HG02759 (cell line): ENCODE measurements around the gene VRK2.
A peak's percentile ranks its signal among the peaks of the same experiment; 100 is the strongest.

Experiments used
- ATAC-seq: cut with Tn5 transposase; IDR thresholded peaks from one replicate; pipeline ENCODE4 v1.9.1; 2021; ENCODE audit warnings: mild to moderate bottlenecking, moderate library complexity; ENCODE audit not compliant: unreplicated experiment

Gene VRK2

DNA sequence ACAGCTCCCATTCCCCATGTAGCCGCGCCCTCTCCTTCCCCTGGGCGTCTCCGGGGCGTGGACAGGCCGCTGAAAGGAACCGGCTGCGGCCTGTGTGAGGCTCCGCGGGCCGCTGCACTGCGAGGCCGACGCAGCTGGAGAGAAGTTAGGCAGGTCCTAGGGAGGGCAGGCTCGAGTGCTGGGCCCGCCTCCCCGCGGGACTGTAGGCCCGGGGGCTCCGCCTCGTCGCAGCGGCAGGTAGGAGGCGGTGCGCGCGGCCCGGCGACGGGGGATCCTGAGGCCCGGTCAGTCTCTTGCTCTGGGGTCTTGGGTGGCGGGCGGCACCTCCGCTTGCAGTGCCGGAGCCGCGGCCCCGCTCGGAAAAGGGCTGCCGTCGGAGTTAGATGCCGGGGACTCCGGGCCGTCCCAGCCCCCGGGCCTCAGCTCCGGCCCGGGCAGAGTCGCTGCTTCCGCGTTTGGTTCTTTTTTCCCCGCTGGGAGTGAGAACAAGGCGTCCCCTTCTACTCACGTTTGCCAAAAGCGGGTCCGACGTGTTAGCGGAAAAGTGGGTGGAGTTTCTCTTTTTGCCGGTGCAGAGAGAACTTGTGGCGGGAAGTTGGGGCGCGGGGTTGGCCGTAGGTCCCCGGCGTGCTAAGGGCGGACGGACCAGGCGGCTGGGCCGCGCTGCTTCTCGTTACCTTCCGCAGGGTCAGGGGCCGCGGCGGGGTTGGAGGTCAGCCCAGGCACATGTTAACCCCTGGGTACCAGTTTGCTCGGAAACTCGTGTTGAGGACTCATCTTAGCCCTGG lies at the start of gene VRK2:
VRK2 (plus strand) TSS at position 222 of the 788 bp plus-strand sequence. CDS start 2,026 bp downstream, outside the sequence.
- ATAC-seq, result peak; percentile 89

DNA sequence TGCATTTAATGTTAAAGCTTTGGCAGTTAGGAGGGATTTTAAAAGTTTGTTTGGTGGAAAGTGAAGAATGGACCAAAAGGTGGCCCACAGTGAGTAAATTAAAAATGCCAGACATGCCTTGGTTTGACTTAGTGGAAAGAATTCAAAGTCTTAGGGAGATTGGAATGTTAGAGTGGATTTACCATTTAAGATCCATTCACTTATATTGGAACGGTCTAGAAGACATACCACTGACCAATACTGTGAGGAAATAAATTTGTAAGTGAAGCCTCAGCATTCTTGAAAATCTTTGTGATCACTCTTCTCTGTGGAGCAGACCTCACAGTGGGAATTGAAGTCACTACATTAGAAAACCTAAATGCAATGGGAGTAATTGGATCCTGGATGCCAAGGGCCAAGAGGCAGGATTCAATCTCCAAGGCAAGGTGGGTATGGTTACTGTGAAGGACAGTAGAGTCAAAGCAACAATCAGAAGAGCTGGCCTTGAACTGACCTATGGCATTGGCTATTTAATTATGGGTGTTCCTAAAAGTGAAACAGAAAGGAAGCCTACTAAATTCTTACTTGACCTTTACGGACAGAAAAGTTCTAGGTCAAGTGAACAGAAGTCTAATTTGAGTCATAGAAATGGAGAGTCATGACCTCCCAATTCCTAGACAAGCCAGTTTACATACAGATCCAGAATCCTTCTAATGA lies 40.2 kb upstream of the VRK2 start:
- peak; percentile 82 for ATAC-seq

DNA sequence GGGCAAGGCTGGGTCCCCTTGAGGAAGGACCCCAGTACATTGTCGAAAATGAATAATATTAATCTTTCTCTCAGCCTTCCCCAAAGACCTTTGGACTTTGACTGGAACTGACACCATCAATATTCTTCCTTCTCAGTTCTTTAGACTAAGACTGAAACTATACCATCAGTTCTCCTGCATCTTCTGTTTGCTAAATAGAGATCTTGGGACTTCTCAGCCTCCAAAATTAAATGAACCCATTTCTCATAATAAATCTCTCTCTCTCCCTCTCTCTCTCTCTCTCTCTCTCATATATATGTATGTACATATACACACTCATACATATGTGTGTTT lies 39.7 kb upstream of the VRK2 start:
- ATAC-seq, result peak; percentile 72

DNA sequence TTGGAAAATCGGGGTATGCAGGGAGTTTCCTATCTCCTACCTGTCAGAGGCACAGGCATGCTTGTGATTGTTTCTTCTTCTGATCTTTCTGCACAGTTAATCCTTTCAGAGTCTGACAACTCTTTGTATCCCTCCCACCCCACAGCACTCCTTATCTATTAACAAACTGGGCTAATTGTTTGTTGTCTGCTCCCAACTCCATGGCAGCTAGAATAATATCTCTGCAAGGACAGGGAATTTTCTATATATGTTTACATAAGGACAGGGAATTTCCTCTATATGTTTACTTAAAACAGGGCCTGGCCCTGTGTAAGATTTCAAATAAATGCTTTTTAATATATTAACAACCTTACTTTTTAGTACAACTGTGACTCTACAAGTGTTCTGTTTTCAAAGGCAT lies 36.0 kb upstream of the VRK2 start:
- no peak for ATAC-seq

DNA sequence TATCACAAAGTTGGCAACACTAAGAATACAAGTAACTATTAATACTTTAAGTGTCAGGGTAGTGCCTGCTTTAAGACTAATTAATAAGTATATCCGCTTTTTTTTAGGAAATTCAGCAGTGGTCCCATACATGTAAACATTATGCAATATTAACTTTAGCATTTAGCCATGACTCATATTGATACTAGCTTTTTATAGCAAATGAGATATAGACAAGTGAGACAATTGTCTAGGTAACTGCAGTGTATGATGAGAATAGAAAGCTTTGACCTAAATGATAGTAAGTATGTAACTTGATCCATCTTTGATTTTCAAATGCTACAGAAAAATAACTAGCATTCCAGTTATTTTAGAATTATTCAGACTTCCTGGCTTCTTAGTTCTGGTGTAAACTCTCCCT lies 27.4 kb upstream of the VRK2 start:
- peak; percentile 68 for ATAC-seq

DNA sequence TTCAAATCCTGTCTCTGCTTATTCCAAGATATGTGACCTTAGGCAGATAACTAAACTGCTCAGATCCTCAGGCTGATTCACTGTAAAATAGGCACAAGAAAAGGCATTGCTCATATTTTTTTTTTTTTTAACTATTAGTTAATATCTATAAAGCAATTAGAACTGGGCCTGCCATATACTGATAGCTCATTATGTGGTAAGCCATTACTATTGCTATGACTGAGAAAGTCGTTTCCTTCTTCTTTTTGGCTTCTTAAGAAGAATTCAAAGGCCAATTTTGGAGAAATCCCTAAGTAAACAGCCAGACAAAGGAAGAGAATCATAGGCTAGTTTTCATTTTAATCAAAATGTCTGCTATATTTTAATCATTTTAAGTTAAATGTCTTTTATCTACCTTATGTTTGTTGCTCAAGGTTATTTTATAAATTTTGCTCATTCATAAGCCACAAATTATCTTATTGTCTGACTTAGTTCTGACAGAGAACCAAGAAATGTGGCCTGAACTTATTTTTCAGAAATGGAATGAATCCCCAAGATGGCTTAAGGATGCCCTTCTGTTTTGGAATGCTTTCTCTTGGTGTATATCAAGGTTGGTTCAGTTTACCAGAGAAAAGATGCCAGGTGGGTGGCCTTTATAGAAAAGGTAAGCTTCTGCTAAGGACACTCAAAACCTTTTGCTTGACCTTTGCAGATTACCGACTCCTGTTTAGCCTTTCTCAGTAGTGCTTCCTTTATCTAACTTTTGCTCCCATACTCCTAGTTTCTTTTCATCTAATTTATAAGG lies 21.3 kb upstream of the VRK2 start:
- no peak for ATAC-seq

DNA sequence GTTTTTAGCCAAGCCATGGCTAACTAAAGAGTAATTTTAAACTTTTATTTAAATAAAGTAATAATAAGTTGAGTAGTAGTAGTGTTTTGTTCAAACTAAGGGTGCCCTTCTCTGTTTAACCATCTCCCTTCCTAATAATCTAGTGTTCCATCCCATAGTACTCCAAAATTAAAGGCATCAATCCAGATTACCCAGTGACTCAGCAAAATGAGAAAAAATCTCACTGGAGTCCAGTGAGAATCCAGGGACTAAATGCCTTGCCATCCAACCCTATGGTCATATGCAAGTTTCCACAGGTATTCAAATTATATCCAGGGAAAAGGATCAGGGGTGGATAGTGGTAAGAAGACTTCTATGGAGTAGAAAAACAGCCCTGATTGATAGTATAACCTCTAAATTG lies 19.6 kb upstream of the VRK2 start:
- no peak for ATAC-seq

DNA sequence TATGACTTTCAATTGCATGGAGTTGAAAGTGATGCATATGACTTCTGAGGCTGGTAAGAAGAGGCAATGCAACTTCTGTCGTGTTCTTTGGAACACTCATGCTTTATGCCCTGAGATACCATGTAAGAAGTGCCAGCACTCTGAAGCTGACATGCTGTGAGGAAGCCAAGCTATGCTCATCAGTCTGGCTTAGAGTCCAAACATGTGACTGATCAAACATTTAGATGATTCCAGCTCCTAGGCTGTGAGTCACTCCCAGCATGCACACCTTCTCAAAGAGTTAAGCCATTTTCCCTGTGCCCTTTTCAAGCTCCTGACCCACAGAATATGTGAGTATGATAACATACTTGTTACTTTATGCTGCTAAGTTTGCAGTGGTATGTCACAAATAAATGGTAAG lies 15.8 kb upstream of the VRK2 start:
- no peak for ATAC-seq

DNA sequence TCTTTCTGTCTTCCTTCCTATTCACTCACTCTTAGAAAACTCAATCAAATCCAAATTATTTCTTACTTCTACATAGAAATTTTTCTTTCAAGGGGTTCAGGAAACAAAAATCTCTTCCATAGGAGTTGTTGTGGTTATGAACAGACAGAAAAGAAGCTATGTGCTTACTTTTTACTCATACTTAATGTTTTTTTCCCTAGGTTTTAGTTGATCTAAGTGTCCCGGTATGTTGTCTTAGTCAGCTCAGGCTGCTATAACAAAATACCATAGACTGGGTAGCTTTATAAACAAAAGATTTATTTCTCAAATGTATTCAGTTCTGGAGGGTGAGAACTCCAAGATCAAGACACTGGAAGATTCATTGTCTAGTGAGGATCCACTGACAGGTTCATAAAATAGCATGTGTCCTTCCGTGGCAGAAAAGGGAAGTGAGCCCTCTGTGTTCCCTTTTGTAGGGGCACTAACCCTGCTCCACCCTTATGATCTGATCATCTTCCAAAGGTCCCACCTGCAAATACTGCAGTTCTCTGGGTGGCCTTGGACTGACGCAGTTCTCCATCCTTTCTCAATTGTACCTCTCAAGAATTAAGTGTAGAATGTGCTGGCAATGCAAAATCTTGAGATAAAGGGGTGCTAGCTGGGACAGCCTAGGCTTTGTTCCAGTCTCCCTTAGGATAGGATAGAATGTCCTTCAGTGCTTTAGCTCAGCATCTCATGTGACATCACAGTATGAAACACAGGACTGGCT lies 14.4 kb upstream of the VRK2 start:
- ATAC-seq, result peak; percentile 65

DNA sequence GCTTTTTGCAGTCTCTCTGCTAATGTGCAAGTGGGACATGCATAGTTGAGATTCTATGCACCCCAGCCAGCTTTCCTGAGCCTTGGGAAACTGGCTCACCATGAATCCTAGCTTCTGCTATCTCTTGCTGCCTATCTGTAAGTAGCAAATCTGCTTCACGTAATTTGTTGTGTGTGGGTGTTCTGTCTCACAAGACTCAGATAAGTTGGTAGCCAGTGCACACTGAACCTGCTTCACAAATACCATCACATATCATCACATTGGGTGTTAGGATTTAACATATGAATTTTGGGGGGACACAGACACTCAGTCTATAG lies 13.9 kb upstream of the VRK2 start:
- ATAC-seq, result no peak

DNA sequence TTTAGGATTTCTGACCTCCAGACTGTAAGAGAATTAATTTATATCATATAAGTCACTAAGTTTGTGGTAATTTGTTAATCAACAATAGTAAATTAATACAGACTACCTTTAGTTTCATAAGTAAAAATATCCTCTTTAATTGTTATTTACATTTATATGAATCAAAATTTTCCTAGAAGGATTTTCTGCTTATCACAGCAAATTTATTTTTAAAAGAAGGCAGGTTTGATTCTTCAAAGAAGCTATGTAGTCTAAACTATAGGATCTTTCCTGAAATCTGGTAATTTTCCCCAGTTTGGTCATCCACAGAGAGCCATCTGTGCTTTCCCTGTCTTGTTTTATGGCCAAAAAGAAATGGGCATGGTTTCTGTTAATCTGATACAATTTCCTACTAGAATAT lies 13.1 kb upstream of the VRK2 start:
- no peak for ATAC-seq

DNA sequence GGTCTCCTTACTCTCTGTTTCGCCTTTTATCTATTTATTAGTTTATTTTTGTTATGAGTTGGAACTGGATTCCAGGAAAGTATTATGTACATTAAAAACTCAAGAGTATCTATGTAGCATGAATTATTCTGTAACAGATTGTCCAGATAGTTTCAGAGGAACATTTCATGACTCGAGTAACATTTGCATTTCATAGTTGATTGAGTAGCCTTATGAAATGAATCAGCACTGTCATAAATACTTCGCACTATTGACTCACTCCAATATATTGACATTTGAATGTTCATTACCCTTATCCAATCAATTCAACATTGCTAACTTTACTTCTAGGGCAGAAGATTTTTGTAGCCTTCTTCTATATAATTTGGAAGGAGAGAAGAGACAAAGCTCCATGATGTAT lies 11.3 kb upstream of the VRK2 start:
- peak; percentile 69 for ATAC-seq

DNA sequence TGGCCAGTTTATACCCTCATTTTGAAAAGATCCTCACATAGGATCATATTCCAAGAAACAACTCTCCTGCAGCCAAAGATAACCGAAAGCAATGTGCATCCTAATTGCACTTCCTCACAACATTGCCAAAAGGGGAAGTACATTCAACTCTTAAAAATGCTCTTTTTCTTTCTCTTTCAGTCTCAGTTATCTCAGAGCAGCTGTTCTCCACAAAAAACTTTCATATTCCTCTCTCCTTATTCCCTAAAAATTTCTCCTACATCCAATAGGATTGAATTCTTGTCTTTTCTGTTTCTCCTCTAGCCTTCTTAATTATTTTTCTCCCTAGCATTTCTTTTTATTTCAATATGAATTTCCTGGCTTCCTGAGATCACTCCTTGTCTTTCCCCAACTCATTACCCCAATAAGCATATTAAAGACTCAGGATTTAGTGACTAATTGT lies 7.4 kb upstream of the VRK2 start:
- ATAC-seq, result peak; percentile 66

DNA sequence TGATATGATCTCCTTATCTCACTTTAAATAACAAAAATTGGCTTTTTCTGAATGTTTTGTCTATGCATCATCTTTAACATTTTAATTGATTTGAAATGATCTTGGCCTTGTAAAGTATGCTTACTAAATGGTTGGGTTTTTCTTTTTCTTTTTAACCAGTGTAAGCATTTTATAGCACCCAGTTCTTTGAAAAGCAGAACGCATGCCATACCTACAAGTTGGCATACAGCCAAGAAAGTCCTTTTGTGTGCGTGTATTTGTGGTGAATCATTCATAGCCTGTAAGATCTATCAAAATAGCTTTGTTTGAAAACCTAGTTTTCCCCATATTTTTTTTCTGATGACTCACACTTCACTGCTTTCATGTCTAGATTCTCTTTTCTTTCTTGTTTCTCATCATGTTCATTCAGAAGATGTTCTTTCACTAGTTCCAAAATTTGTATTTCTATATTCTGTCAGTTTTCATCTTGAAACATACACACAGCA lies 4.1 kb upstream of the VRK2 start:
- ATAC-seq, result no peak

DNA sequence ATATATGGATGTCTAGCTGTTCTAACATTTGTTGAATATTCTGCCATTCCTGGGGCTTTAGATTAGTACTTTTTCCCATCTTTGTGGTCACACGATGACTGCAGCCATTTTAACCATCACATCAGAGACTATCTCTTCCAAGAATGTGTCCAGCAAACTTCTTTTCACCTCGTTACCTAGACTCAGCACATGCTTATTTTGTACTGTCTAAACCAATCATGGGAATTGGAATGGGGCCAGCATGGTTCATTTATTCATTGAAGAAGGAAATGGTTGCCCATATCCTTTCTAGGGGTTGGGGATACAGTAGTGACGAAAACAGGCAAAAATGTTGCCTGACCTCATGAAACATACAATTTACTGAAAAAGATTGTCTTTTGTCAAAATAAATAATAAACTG lies 2.5 kb upstream of the VRK2 start:
- no peak for ATAC-seq

DNA sequence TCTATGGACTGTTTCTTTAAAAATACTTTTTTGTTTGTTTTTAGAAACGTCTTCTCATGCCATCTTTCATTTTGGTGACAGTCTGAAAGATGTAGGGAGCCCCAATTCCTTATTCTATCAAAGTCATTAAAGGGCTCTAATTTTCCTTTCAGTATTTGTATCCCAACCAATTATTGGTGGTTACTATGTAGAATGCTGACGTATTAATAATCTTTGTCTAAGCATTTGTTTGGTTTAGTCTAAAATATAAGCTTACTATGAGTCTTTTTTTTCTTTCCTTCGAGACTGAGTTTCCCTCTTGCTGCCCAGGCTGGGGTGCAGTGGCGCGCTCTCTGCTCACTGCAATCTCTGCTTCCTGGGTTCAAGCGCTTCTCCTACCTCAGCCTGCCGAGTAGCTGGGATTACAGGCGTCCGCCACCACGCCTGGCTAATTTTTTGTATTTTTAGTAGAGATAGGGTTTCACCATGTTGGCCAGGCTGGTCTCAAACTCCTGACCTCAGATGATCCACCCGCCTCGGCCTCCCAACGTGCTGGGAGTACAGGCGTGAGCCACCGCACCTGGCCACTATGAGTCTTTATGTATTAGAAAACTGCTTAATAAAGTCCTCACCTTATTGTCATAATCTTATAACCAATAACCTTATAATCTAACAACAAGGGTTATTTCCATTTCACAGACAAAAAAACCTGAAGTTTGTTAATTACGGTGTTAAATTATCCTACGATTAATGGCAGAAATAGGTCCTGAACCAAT lies 849 bp upstream of the VRK2 start:
- ATAC-seq, result no peak

DNA sequence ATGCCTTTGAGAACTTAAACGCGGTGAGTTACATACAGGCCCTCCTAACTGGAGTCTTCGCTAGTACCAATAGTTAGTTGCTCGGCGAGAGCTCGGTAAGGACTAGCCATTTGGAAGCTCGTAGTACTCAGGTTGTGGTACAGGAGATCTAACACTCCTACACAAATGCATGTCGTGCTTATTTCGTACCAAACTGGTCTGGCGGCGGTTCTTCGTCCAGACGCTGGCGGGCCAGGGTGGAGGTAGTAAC lies 346 bp upstream of the VRK2 start:
- ATAC-seq, result no peak

DNA sequence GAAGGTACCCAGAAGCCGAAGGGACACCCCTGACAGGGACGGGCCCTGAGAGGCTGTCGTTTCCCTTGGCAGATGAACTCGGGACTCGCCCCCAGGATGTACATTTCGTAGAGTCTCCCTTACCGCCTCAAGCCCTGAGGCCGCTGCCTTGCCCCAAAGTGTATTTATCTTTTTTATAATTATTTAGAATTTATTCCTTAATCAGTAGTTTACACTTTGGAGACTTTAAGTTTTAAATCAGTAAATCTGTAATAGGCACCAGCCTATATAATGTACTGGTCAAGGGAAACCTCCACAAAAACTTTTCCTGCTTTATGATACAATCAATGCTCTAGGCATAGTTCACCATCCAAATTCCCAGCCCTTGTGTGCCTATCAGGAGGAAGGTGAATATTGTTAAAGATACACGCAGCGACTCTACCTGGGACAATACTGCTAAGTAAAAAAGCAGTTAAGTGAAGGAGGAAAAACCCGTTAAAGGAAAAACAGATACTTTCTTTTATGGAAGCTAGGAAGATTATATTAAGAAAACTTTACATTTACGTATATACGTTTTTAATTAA lies 848 bp downstream of the VRK2 start:
- ATAC-seq, result peak; percentile 38

DNA sequence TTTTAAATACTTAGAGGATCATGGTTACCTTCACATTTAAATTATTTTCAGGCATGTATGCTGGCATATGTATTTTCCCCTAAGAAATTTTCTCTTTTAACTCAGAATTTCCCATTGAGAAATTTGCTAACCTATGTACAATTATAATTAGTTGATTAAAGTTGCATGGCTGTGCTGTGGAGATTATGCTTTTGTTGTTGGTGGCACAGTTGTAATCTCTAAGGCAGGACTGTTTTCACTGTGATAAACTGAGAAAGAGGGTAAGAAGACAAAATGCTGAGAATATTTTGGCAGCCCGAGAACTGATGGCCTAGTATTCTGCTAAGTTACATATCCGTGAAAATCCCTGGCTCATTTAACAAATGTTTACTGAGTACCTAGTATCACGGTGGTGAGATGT lies 1.4 kb downstream of the VRK2 start:
- no peak for ATAC-seq

DNA sequence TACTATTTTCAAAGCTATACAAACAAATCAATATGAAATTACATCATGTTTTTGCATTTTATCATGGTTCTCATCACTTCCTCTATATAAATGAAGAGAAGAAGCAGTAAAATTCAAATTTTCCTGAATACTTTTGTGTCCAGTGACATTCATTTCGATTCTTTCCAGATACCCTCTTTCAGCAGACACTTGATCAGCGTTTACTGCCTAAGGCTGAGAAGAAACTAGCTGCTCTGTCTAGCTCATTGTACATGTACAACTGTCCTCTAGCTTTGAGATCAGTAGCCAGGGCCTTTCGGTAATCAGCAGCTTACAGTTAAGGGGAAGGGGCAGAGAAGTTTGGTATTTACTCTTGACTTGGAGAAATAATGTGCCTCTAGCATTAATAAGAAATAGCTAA lies 4.8 kb downstream of the VRK2 start:
- ATAC-seq, result no peak
